Breast epithelium (tissue), 4 donors: ENCODE data around the gene NUB1. TPM values are rescaled to one million over a fixed set of nuclear protein-coding genes. Genes with fewer than 3 reads are reported as not detected.

Experiments used
- DNase-seq, 2 donors: peaks; one replicate each; pipeline ENCODE4 v3.0.0-alpha.2; 2019; ENCODE audit warnings: low spot score in 2 of 2
- H3K27ac ChIP-seq, 2 donors: fragments of 200-600 bp; sonication (generic) in 1 of 2; one replicate each; pipeline ENCODE4 v1.5.1; 2016 to 2019; ENCODE audit warnings: mild to moderate bottlenecking in 1 of 2
- H3K27me3 ChIP-seq, 2 donors: fragments of 200-600 bp; sonication (generic) in 1 of 2; one replicate each; pipeline versions ENCODE4 v1.5.1 to v1.6.0; 2017 to 2019; ENCODE audit warnings: control low read depth in 1 of 2, mild to moderate bottlenecking in 1 of 2
- H3K36me3 ChIP-seq: fragments of 200-600 bp; one replicate; pipeline ENCODE4 v1.5.1; 2019
- H3K4me1 ChIP-seq, 2 donors: fragments of 200-600 bp; sonication (generic); one replicate each; pipeline ENCODE4 v1.5.1; 2016 to 2019; ENCODE audit warnings: control low read depth in 1 of 2
- H3K4me3 ChIP-seq, 3 donors: fragments of 200-600 bp; sonication (generic); 1 replicate in 2 of 3; 2 replicates in 1 of 3; pipeline ENCODE4 v1.5.1; 2016 to 2019; ENCODE audit warnings: mild to moderate bottlenecking in 3 of 3, moderate library complexity in 2 of 3
- H3K9me3 ChIP-seq, 2 donors: fragments of 200-600 bp; sonication (generic) in 1 of 2; one replicate each; pipeline ENCODE4 v1.5.1; 2016 to 2019; ENCODE audit warnings: control low read depth in 1 of 2
- CTCF ChIP-seq, 3 donors: fragments of 450-650 bp; IDR thresholded peaks; one replicate each; pipeline ENCODE4 v1.5.1; 2016 to 2017; ENCODE audit warnings: antibody characterized with exemption in 3 of 3, mild to moderate bottlenecking in 3 of 3, moderate library complexity in 3 of 3
- POLR2A ChIP-seq: fragments of 450-650 bp; IDR thresholded peaks from one replicate; pipeline ENCODE4 v1.6.1; 2016; ENCODE audit warnings: antibody characterized with exemption, mild to moderate bottlenecking, moderate library complexity
- POLR2AphosphoS5 ChIP-seq, 3 donors: sonication (generic); formaldehyde crosslinking; IDR thresholded peaks; one replicate each; pipeline ENCODE4 v1.6.1; 2017; ENCODE audit warnings: antibody characterized with exemption in 3 of 3
- intact Hi-C: fragments of 100-400 bp; cut with DNase I; formaldehyde crosslinking; loops from one replicate; pipeline ENCODE4 v1.15.1; 2023; ENCODE audit warnings: low total_unique reads
- total RNA-seq, 3 donors: library from RNA; depleted of rRNA; stranded (reverse); fragments of >200 nt; gene quantifications; one replicate each; pipeline ENCODE4 v1.1.0, GENCODE V29; 2016

NUB1 gene
- total RNA-seq, 3 donors from 2014 or later = 61.9 to 71.7 (median 62.7) TPM

- no peaks in the 10 kb centered on the region for H3K4me1 ChIP-seq
- no peak for DNase-seq
- H3K27me3 ChIP-seq = no peaks in the 10 kb centered on the region
- H3K27ac ChIP-seq = no peak overlapping the region
- H3K9me3 ChIP-seq = no peaks in the 10 kb centered on the region
- H3K4me3 ChIP-seq = no peak overlapping the region
- no peaks in the 10 kb centered on the region for H3K36me3 ChIP-seq
- TF ChIP-seq CTCF (IDR thresholded peaks at IDR 0.05) = no peak
- TF ChIP-seq POLR2A = no peak
- no peak for TF ChIP-seq POLR2AphosphoS5 (IDR thresholded peaks at IDR 0.05)
- intact Hi-C loops = no loop called here
Measured at GRCh38 chr7:151361193-151361959, 19.8 kb downstream of the NUB1 start.

GRCh38 chr7:151363182-151363581, 21.6 kb downstream of the NUB1 start:
- no peaks in the 10 kb centered on the region for H3K36me3 ChIP-seq
- H3K9me3 ChIP-seq = no peaks in the 10 kb centered on the region
- intact Hi-C loops = no loop called here
- no peak for DNase-seq
- no peaks in the 10 kb centered on the region for H3K27me3 ChIP-seq
- no peak overlapping the region for H3K27ac ChIP-seq
- TF ChIP-seq CTCF (IDR thresholded peaks at IDR 0.05) (no peak), POLR2A (no peak), POLR2AphosphoS5 (IDR thresholded peaks at IDR 0.05) (no peak)
- H3K4me1 ChIP-seq = no peaks in the 10 kb centered on the region
- H3K4me3 ChIP-seq = no peak overlapping the region

GRCh38 chr7:151366166-151366879, 24.7 kb downstream of the NUB1 start:
- intact Hi-C loops = loop anchor here (2.0 to 5.0 kb wide), 2 partner anchors 32 to 81 kb away; no protein-coding TSS in a partner anchor
- Histone ChIP-seq H3K4me1 (no peaks in the 10 kb centered on the region), H3K27ac (peak overlapping the region in 1 of 2 donors; percentile 10), H3K4me3 (no peak overlapping the region), H3K27me3 (no peaks in the 10 kb centered on the region), H3K36me3 (no peaks in the 10 kb centered on the region), H3K9me3 (no peaks in the 10 kb centered on the region)
- DNase-seq = no peak
- TF ChIP-seq CTCF (IDR thresholded peaks at IDR 0.05) (no peak), POLR2AphosphoS5 (IDR thresholded peaks at IDR 0.05) (no peak), POLR2A (no peak)

- intact Hi-C loops = loop anchor here (2.0 to 5.0 kb wide), 2 partner anchors 32 to 80 kb away; no protein-coding TSS in a partner anchor
- Histone ChIP-seq H3K27ac (no peak overlapping the region), H3K27me3 (no peaks in the 10 kb centered on the region), H3K4me3 (no peak overlapping the region), H3K9me3 (no peaks in the 10 kb centered on the region), H3K36me3 (no peaks in the 10 kb centered on the region), H3K4me1 (no peaks in the 10 kb centered on the region)
- no peak for DNase-seq
- no peak for TF ChIP-seq POLR2A
- TF ChIP-seq POLR2AphosphoS5 (IDR thresholded peaks at IDR 0.05) = no peak
- no peak for TF ChIP-seq CTCF (IDR thresholded peaks at IDR 0.05)
Measured at GRCh38 chr7:151366880-151367222, 25.2 kb downstream of the NUB1 start.

GRCh38 chr7:151367284-151367683, 25.7 kb downstream of the NUB1 start:
- Histone ChIP-seq H3K4me3 (no peak overlapping the region), H3K27me3 (no peaks in the 10 kb centered on the region), H3K36me3 (no peaks in the 10 kb centered on the region), H3K4me1 (no peaks in the 10 kb centered on the region), H3K9me3 (no peaks in the 10 kb centered on the region), H3K27ac (peak overlapping the region in 1 of 2 donors; percentile 30)
- TF ChIP-seq POLR2AphosphoS5 (IDR thresholded peaks at IDR 0.05) = no peak
- no peak for TF ChIP-seq CTCF (IDR thresholded peaks at IDR 0.05)
- TF ChIP-seq POLR2A = no peak
- DNase-seq = no peak
- intact Hi-C loops = loop anchor here (2.0 to 5.0 kb wide), 2 partner anchors 32 to 80 kb away; no protein-coding TSS in a partner anchor
